IPS-18c (cell line): Measurements from ENCODE around the gene C1D.
"Not testable (repeated sequence)": the region's sequence is repeated elsewhere in the genome, so short reads cannot be mapped to it uniquely, and the experiment has no call there.

Experiments
- H3K4me3 ChIP-seq: 2 replicates; pipeline ENCODE4 v1.7.0; 2013; ENCODE audit warnings: low read depth, mild to moderate bottlenecking, low read length, moderate library complexity; ENCODE audit not compliant: insufficient read depth
- H3K9me3 ChIP-seq: one replicate; pipeline ENCODE4 v1.6.1; 2013; ENCODE audit warnings: mild to moderate bottlenecking, low read length, moderate library complexity; ENCODE audit not compliant: control insufficient read depth, insufficient read depth

Gene C1D

GRCh38 chr2:68074050-68074449, 11.2 kb upstream of the C1D start:
- Histone ChIP-seq H3K4me3 (no peak overlapping the region), H3K9me3 (no peaks in the 10 kb centered on the region)

DNA sequence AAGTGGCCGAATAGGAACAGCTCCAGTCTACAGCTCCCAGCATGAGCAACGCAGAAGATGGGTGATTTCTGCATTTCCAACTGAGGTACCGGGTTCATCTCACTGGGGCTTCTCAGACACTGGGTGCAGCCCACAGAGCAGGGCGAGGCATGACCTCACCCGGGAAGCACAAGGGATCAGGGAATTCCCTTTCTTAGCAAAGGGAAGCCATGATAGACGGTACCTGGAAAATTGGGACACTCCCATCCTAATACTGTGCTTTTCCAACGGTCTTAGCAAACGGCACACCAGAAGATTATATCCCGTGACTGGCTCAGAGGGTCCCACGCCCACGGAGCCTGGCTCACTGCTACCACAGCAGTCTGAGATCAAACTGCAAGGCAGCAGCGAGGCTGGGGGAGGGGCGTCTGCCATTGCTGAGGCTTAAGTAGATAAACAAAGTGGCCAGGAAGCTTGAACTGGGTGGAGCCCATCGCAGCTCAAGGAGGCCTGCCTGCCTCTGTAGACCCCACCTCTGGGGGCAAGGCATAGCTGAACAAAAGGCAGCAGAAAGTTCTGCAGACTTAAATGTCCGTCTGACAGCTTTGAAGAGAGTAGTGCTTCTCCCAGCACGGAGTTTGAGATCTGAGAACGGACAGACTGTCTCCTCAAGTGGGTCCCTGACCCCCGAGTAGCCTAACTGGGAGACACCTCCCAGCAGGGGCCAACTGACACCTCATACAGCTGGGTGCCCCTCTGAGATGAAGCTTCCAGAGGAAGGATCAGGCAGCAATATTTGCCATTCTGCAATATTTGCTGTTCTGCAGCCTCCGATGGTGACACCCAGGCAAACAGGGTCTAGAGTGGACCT, 1.2 kb upstream of the C1D start:
- not testable (repeated sequence) for H3K4me3 ChIP-seq, H3K9me3 ChIP-seq

GRCh38 chr2:68060652-68061051, 2.2 kb downstream of the C1D start:
- no peak overlapping the region for H3K4me3 ChIP-seq
- H3K9me3 ChIP-seq, result no peaks in the 10 kb centered on the region

- no peak overlapping the region for H3K4me3 ChIP-seq
- H3K9me3 ChIP-seq, result no peaks in the 10 kb centered on the region
These were observed 2.8 kb downstream of the C1D start for GRCh38 chr2:68059784-68060525.

- Histone ChIP-seq H3K9me3 (no peaks in the 10 kb centered on the region), H3K4me3 (no peak overlapping the region)
These were observed 5.0 kb downstream of the C1D start for GRCh38 chr2:68057658-68058396.

- H3K4me3 ChIP-seq, result no peak overlapping the region
- H3K9me3 ChIP-seq, result no peaks in the 10 kb centered on the region
These were observed 9.9 kb downstream of the C1D start for GRCh38 chr2:68052717-68053422.

GRCh38 chr2:68050353-68050752, 12.5 kb downstream of the C1D start:
- Histone ChIP-seq H3K4me3 (no peak overlapping the region), H3K9me3 (no peaks in the 10 kb centered on the region)

DNA sequence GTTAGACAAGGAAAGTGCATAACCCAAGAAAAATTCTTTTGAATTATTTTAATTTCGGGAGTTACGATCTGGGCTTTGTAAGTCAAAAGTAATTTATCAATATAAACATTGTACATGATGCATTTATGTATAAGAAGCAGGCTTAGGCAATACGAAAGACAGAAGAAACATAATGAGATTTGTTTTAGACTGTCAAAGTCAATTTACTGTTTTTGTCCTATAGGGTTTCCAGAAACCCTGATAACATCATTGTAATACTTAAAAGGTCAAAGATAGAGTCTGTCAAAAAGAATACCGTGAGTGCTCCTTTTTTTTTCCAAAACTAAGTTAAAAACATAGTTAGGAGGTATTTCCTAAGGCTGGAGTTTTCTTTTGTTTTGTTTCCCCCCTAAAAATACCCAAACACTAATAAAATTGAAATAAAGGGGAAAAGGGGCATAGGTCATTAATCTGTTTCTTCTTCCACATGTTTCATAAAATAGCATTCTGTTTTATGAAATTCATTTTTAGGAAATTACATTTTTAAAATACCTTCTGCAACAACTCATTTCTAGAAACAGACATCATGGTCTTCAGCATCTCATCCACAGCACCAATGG, 16.1 kb downstream of the C1D start:
- Histone ChIP-seq H3K4me3 (no peak overlapping the region), H3K9me3 (no peaks in the 10 kb centered on the region)

- H3K4me3 ChIP-seq, result no peak overlapping the region
These were observed 16.6 kb downstream of the C1D start for GRCh38 chr2:68046224-68046623.

DNA sequence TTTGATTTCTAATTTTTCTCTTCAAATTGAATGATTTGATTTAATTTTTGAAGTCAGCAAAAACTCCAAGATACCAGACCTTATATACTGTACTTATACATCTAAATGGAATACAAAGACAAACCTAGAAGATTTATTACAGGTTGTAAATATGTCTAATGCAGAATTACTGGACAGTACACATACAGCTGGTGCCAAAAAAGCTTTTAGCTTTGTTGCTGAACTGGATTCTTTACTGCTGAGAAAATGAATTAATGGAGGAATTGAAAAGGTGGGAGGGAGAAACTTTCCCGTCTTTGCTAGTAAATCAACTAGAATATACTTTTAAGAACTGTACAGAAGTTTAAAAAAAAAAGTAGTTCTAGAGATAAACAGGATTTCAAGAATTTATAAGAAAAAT, 17.5 kb downstream of the C1D start:
- no peaks in the 10 kb centered on the region for H3K9me3 ChIP-seq
- no peak overlapping the region for H3K4me3 ChIP-seq

More at GRCh38 chr2:68046224-68046623, 16.6 kb downstream of the C1D start:
- H3K9me3 ChIP-seq, result no peaks in the 10 kb centered on the region

DNA sequence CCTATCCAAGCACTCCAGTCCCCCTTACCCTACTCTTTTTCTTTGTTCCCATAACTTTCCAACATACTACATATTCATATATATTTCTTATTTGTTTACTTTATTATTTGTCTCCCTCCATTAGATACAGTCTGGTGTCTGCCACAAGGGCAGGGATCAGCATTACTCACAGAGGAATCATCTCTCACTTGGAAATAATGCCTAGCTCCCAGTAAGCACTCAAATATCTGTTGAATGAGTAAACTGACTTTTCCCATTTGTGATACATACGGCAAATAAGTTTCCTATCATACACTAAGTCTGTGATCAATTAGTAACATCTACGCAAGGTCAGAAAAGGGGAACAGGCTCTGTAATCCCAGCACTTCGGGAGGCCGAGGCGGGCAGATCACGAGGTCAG, 18.7 kb downstream of the C1D start:
- Histone ChIP-seq H3K4me3 (no peak overlapping the region), H3K9me3 (no peaks in the 10 kb centered on the region)

- Histone ChIP-seq H3K4me3 (no peak overlapping the region), H3K9me3 (no peaks in the 10 kb centered on the region)
These were observed 19.1 kb downstream of the C1D start for GRCh38 chr2:68043695-68044094.

- Histone ChIP-seq H3K4me3 (no peak overlapping the region), H3K9me3 (no peaks in the 10 kb centered on the region)
These were observed 19.8 kb downstream of the C1D start for GRCh38 chr2:68043032-68043431.

GRCh38 chr2:68041704-68042245, 21.0 kb downstream of the C1D start:
- H3K4me3 ChIP-seq, result no peak overlapping the region
- no peaks in the 10 kb centered on the region for H3K9me3 ChIP-seq

GRCh38 chr2:68040078-68040477, 22.7 kb downstream of the C1D start:
- no peak overlapping the region for H3K4me3 ChIP-seq
- H3K9me3 ChIP-seq, result no peaks in the 10 kb centered on the region

DNA sequence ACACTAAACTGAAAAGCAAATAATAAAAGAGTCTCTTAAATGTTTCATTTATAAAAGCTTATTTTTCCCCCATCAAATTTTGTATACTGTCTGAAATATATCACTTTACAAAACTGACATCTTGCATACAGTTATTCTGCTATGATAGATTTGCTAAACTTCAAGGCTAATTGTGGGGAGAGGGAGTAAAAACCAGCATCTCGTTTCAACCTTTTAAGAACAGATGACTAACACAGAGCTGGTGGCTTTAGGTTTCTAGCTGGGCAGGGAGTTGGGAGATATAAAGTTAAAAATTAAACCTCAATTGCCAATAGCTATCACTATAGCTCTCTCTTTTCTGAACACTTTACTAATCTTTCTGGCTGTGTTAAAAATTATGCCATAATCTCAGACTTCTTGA, 23.5 kb downstream of the C1D start:
- no peaks in the 10 kb centered on the region for H3K9me3 ChIP-seq
- H3K4me3 ChIP-seq, result no peak overlapping the region

GRCh38 chr2:68032702-68033101, 30.1 kb downstream of the C1D start:
- Histone ChIP-seq H3K4me3 (no peak overlapping the region), H3K9me3 (no peaks in the 10 kb centered on the region)
